SK-N-SH (cell line): ENCODE results near the gene MBNL1. TPM values are rescaled to one million over a fixed set of nuclear protein-coding genes. Genes with fewer than 3 reads are reported as not detected.

Experiments used
- CTCF ChIA-PET: fragments of 300-600, 350-600 bp; formaldehyde crosslinking; extraction: SDS; loops from one replicate; lab custom pipeline; 2021; lab: Yijun Ruan, JAX
- POLR2A ChIA-PET: fragments of 350-600 bp; sonication (Branson Sonifier 250); formaldehyde crosslinking; extraction: SDS; loops from one replicate; lab custom pipeline; 2020; ENCODE audit warnings: antibody characterized with exemption, inconsistent platforms; lab: Yijun Ruan, JAX
- DNase-seq: peaks from one replicate; pipeline ENCODE4 v3.0.0; 2012
- H2AFZ ChIP-seq: fragments of 200-600 bp; sonication (generic); 2 replicates; pipeline ENCODE4 v1.8.1; 2016; ENCODE audit warnings: antibody characterized with exemption, mild to moderate bottlenecking, low read depth
- H3F3A ChIP-seq: fragments of 200-600 bp; sonication (generic); replicated peaks from 2 replicates; pipeline ENCODE3; 2016; ENCODE audit warnings: antibody characterized with exemption, mild to moderate bottlenecking; ENCODE audit not compliant: insufficient read depth
- H3K27ac ChIP-seq, 2 experiments: fragments of 200-500 bp in 1 of 2; fragments of 200-600 bp in 1 of 2; sonication (Bioruptor generic) in 1 of 2; sonication (generic), shearing (Covaris generic) in 1 of 2; 2 replicates each; pipeline versions ENCODE4 v1.5.1 to v1.6.1; 2014 to 2016; ENCODE audit warnings: low read depth in 2 of 2, inconsistent platforms in 1 of 2, low read length in 1 of 2, mild to moderate bottlenecking in 1 of 2, mixed read lengths in 1 of 2
- H3K27me3 ChIP-seq: fragments of 200-600 bp; sonication (generic), shearing (Covaris generic); 2 replicates; pipeline ENCODE4 v1.6.1; 2016; ENCODE audit warnings: mixed run types; ENCODE audit not compliant: insufficient read depth
- H3K36me3 ChIP-seq, 2 experiments: fragments of 200-500 bp in 1 of 2; fragments of 200-600 bp in 1 of 2; sonication (Bioruptor generic) in 1 of 2; sonication (generic) in 1 of 2; replicated peaks in 1 of 2; 2 replicates each; pipeline versions ENCODE3 to v1.5.1; 2014 to 2016; ENCODE audit warnings: low read length in 1 of 2, mild to moderate bottlenecking in 1 of 2; ENCODE audit not compliant: insufficient read depth in 2 of 2, control insufficient read depth in 1 of 2
- H3K4me1 ChIP-seq, 2 experiments: fragments of 200-500 bp in 1 of 2; fragments of 200-600 bp in 1 of 2; sonication (Bioruptor generic) in 1 of 2; sonication (generic), shearing (Covaris generic) in 1 of 2; 2 replicates each; pipeline versions ENCODE4 v1.5.1 to v1.6.1; 2014 to 2016; ENCODE audit warnings: low read depth in 1 of 2, low read length in 1 of 2, mixed run types in 1 of 2; ENCODE audit not compliant: insufficient read depth in 2 of 2, control insufficient read depth in 1 of 2
- H3K4me2 ChIP-seq: fragments of 200-600 bp; sonication (generic), shearing (Covaris generic); 2 replicates; pipeline ENCODE4 v1.6.1; 2017; ENCODE audit warnings: mixed run types
- H3K4me3 ChIP-seq, 2 experiments: fragments of 200-500 bp in 1 of 2; fragments of 200-600 bp in 1 of 2; sonication (Bioruptor generic) in 1 of 2; sonication (generic), shearing (Covaris generic) in 1 of 2; 2 replicates each; pipeline versions ENCODE4 v1.5.1 to v1.8.1; 2014 to 2016; ENCODE audit warnings: low read depth in 2 of 2, inconsistent platforms in 1 of 2, low read length in 1 of 2, mild to moderate bottlenecking in 1 of 2, mixed read lengths in 1 of 2, moderate library complexity in 1 of 2
- H3K79me2 ChIP-seq: fragments of 200-600 bp; sonication (generic); 2 replicates; pipeline ENCODE4 v1.8.1; 2017; ENCODE audit warnings: mild to moderate bottlenecking; ENCODE audit not compliant: insufficient read depth
- H3K9ac ChIP-seq: fragments of 200-600 bp; sonication (generic); 2 replicates; pipeline ENCODE4 v1.6.1; 2017; ENCODE audit warnings: mixed run types
- H3K9me2 ChIP-seq: fragments of 200-600 bp; sonication (generic); 2 replicates; pipeline ENCODE4 v1.6.1; 2017; ENCODE audit warnings: mixed run types
- H3K9me3 ChIP-seq: fragments of 200-600 bp; sonication (generic); 2 replicates; pipeline ENCODE4 v1.6.1; 2017; ENCODE audit warnings: mixed run types, mild to moderate bottlenecking, moderate library complexity
- H4K20me1 ChIP-seq: fragments of 200-600 bp; sonication (generic); 2 replicates; pipeline ENCODE4 v1.6.1; 2017; ENCODE audit warnings: mild to moderate bottlenecking, mixed run types; ENCODE audit not compliant: insufficient read depth
- FOSL2 ChIP-seq: IDR thresholded peaks from 2 replicates; pipeline ENCODE4 v1.4.0; 2012; ENCODE audit warnings: low read depth, mild to moderate bottlenecking, moderate library complexity, borderline replicate concordance
- FOXJ3 ChIP-seq: sonication (generic); formaldehyde crosslinking; IDR thresholded peaks from 2 replicates; pipeline ENCODE4 v1.5.1; 2020; ENCODE audit warnings: mild to moderate bottlenecking, missing genetic modification reagents
- GABPA ChIP-seq: IDR thresholded peaks from 2 replicates; pipeline ENCODE4 v1.4.0; 2012; ENCODE audit warnings: low read depth, mild to moderate bottlenecking
- GATA2 ChIP-seq: sonication (generic); formaldehyde crosslinking; IDR thresholded peaks from 2 replicates; pipeline ENCODE4 v1.5.0; 2020; ENCODE audit warnings: mild to moderate bottlenecking, missing genetic modification reagents
- IRF3 ChIP-seq: fragments of 150-350 bp; IDR thresholded peaks from 2 replicates; pipeline ENCODE4 v1.6.1; 2016; ENCODE audit warnings: mild to moderate bottlenecking, low read depth, low read length
- JUND ChIP-seq: IDR thresholded peaks from 2 replicates; pipeline ENCODE4 v1.4.0; 2012
- MAX ChIP-seq: IDR thresholded peaks from 2 replicates; pipeline ENCODE4 v1.4.0; 2012; ENCODE audit warnings: low read depth
- NRF1 ChIP-seq: IDR thresholded peaks from 2 replicates; pipeline ENCODE4 v1.6.1; 2012; ENCODE audit warnings: low read depth, mild to moderate bottlenecking, low read length
- PBX3 ChIP-seq: IDR thresholded peaks from 2 replicates; pipeline ENCODE4; 2012
- POLR2AphosphoS5 ChIP-seq: IDR thresholded peaks from 2 replicates; pipeline ENCODE4 v1.6.1; 2012; ENCODE audit warnings: low read depth, low read length
- RAD21 ChIP-seq: IDR thresholded peaks from 2 replicates; pipeline ENCODE4 v1.6.1; 2012; ENCODE audit warnings: mild to moderate bottlenecking, low read length
- RCOR1 ChIP-seq: fragments of 150-350 bp; IDR thresholded peaks from 2 replicates; pipeline ENCODE4 v1.6.1; 2017; ENCODE audit warnings: antibody characterized with exemption, low read length
- SMC3 ChIP-seq: IDR thresholded peaks from 2 replicates; pipeline ENCODE4 v1.6.1; 2012; ENCODE audit warnings: low read depth, low read length, improper control_type of control experiment
- USF2 ChIP-seq: fragments of 150-350 bp; IDR thresholded peaks from 2 replicates; pipeline ENCODE4 v1.6.1; 2017; ENCODE audit warnings: antibody characterized with exemption, low read length, low read depth, borderline replicate concordance
- ZBTB33 ChIP-seq: IDR thresholded peaks from 2 replicates; pipeline ENCODE4 v1.4.0; 2012; ENCODE audit warnings: low read depth, borderline replicate concordance
- WGBS: methylation state at CpG from one replicate; pipeline ENCODE4 v1.1.6; 2017; ENCODE audit warnings: low lambda C conversion rate; 5-methylcytosine and 5-hydroxymethylcytosine counted together
- polyA plus RNA-seq, 3 experiments: library from polyadenylated mRNA; depleted of rRNA; stranded (reverse); fragments of >200 nt; gene quantifications; 2 replicates each; pipeline ENCODE4 v1.2.3, GENCODE V29; 2012
- TF ChIP-seq, protein P1 (sequence below): IDR thresholded peaks from 2 replicates; pipeline ENCODE4 v1.4.0; 2012; ENCODE audit warnings: low read depth, borderline replicate concordance

Gene MBNL1
- polyA plus RNA-seq, 1 of the 3 experiments (the other 2 are of a cell fraction), result 44.3 TPM

GRCh38 chr3:152505926-152506325 is 237.2 kb downstream of the MBNL1 start (continued):
- no peak for TF ChIP-seq PBX3
- TF ChIP-seq GATA2 (CRISPR knock-in tag), result no peak
- no peak for TF ChIP-seq JUND
- TF ChIP-seq ZBTB33, result no peak
- TF ChIP-seq RCOR1, result no peak

- no peak for DNase-seq
- POLR2A ChIA-PET, result no interaction called here
Measured at GRCh38 chr3:152508705-152509104, 240.0 kb downstream of the MBNL1 start.

DNA sequence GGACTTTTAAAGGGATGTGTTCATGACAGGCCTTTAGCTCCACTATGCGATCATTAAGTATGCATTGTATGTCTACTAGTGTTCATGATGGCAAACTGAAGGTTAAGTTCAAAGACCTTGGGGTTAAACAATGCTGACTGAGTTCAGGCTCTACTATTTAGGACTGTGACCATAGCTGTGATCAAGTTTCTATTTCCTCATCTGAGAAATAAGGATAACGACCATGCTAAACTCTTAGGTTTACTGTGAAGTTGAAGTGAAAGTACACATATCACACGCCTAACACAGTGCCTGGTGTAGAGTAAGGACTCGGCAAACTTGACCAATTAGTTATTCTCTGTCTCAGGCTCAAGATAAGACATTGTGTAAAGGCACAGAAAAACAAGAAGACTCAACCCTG is 243.2 kb downstream of the MBNL1 start:
- H3K4me1 ChIP-seq, result no peaks in the 10 kb centered on the region
- DNase-seq, result no peak
- no peak overlapping the region for H3K4me2 ChIP-seq
- no peak overlapping the region for H3K9ac ChIP-seq
- no peaks in the 10 kb centered on the region for H3F3A ChIP-seq
- no peak overlapping the region; the same call in 1 of the 2 replicates for H2AFZ ChIP-seq
- no peaks in the 10 kb centered on the region for H3K27me3 ChIP-seq
- no peaks in the 10 kb centered on the region for H3K9me2 ChIP-seq
- ChIA-PET POLR2A (no interaction called here), CTCF (interaction anchor here (1.2 to 1.8 kb wide), 2 partner anchors 13 to 40 kb away, joined by 4 to 7 read pairs; no protein-coding TSS in a partner anchor)
- 37% methylated on average over 4 of the region's 4 CpGs for WGBS
- no peaks in the 10 kb centered on the region for H3K36me3 ChIP-seq
- no peaks in the 10 kb centered on the region for H3K79me2 ChIP-seq
- no peak overlapping the region for H3K4me3 ChIP-seq
- no peak overlapping the region for H3K27ac ChIP-seq
- H3K9me3 ChIP-seq, result no peaks in the 10 kb centered on the region
- no peaks in the 10 kb centered on the region for H4K20me1 ChIP-seq
- no peak for TF ChIP-seq NRF1
- no peak for TF ChIP-seq GABPA
- TF ChIP-seq FOSL2, result no peak
- no peak for TF ChIP-seq POLR2AphosphoS5
- no peak for TF ChIP-seq FOXJ3
- TF ChIP-seq MAX, result no peak
- TF ChIP-seq, protein P1, sequence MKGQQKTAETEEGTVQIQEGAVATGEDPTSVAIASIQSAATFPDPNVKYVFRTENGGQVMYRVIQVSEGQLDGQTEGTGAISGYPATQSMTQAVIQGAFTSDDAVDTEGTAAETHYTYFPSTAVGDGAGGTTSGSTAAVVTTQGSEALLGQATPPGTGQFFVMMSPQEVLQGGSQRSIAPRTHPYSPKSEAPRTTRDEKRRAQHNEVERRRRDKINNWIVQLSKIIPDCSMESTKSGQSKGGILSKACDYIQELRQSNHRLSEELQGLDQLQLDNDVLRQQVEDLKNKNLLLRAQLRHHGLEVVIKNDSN, result no peak
- no peak for TF ChIP-seq USF2

More at GRCh38 chr3:152508705-152509104, 240.0 kb downstream of the MBNL1 start:
- no peaks in the 10 kb centered on the region for H3F3A ChIP-seq
- H4K20me1 ChIP-seq, result no peaks in the 10 kb centered on the region
- H2AFZ ChIP-seq, result no peak overlapping the region
- no peaks in the 10 kb centered on the region for H3K36me3 ChIP-seq
- H3K4me3 ChIP-seq, result no peak overlapping the region
- H3K9me2 ChIP-seq, result no peaks in the 10 kb centered on the region
- TF ChIP-seq IRF3 (no peak), SMC3 (peak; percentile 21; the same call in 1 of the 2 replicates), RAD21 (peak; percentile 52)
- TF ChIP-seq, all 33 proteins: peak for 2
- H3K4me1 ChIP-seq, result no peaks in the 10 kb centered on the region
- no peaks in the 10 kb centered on the region for H3K79me2 ChIP-seq
- no peaks in the 10 kb centered on the region for H3K27me3 ChIP-seq
- H3K4me2 ChIP-seq, result no peak overlapping the region
- H3K9me3 ChIP-seq, result no peaks in the 10 kb centered on the region
- no peak overlapping the region for H3K27ac ChIP-seq
- CTCF ChIA-PET, result interaction anchor here (1.0 to 2.7 kb wide), 8 partner anchors 9 to 452 kb away, joined by 3 to 12 read pairs (median 4); no protein-coding TSS in a partner anchor
- H3K9ac ChIP-seq, result no peak overlapping the region
- WGBS, result 38% methylated on average over 1 of the region's 1 CpG
